ENCODE measurements around the gene GP2.

The GP2 gene

GRCh38 chr16:20310421-20311395, 16.6 kb downstream of the GP2 start:
- H3K9ac ChIP-seq (ENCODE audit: low read depth, low read length, poor library complexity, severe bottlenecking): no peak overlapping the region
- H3K36me3 ChIP-seq (ENCODE audit: insufficient read depth, low read length): no peaks in the 10 kb centered on the region
- no peak overlapping the region for H3K4me2 ChIP-seq (ENCODE audit: low read depth, low read length, poor library complexity, severe bottlenecking)
- 0 out of 2 replicates have a peak, but pooled peaks cover 3% of the 10 kb centered on the region for H3K9me3 ChIP-seq (ENCODE audit: insufficient read depth, low read depth, low read length)
- H4K20me1 ChIP-seq (ENCODE audit: insufficient read depth, low read length, poor library complexity, severe bottlenecking): no peaks in the 10 kb centered on the region
- TF ChIP-seq EZH2phosphoT487 (IDR thresholded peaks at IDR 0.05; ENCODE audit: borderline replicate concordance): no peak
- H3K27me3 ChIP-seq (ENCODE audit: insufficient read depth, low read length, poor library complexity, severe bottlenecking): no peaks in the 10 kb centered on the region
- H3K79me2 ChIP-seq (ENCODE audit: insufficient read depth, low read length): no peaks in the 10 kb centered on the region
- H3K4me1 ChIP-seq (ENCODE audit: insufficient read depth, low read length, poor library complexity, severe bottlenecking): no peaks in the 10 kb centered on the region
- H3K4me3 ChIP-seq (ENCODE audit: low read length, poor library complexity, severe bottlenecking): no peak overlapping the region
- H2AFZ ChIP-seq (ENCODE audit: low read length): no peak overlapping the region
- no peaks in the 10 kb centered on the region for H3F3A ChIP-seq (ENCODE audit: low read depth)
- no peaks in the 10 kb centered on the region for H3K9me2 ChIP-seq (replicated peaks; ENCODE audit: low read depth, low read length)

DNA sequence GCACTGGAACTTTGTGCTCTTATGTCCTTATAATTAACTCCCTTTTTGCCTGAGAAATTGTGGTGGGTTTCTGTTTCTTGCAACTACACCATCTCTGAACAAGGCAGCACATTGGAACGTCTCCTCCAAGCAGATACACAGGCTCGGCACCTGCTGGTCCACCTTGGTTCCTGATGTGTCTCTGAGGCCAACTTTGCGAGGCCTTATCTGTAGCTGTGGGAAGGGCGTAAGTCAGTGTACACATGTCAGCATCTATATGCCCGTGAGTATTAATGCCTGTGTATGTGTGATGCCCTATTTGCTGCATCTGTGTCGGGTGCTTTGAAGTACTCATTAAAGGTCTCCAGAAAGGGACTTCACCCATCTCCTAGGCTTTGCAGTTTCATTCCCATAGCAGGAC, 17.5 kb downstream of the GP2 start:
- no peaks in the 10 kb centered on the region for H3K79me2 ChIP-seq (ENCODE audit: insufficient read depth, low read length)
- H3K9me2 ChIP-seq (replicated peaks; ENCODE audit: low read depth, low read length): no peaks in the 10 kb centered on the region
- no peaks in the 10 kb centered on the region for H4K20me1 ChIP-seq (ENCODE audit: insufficient read depth, low read length, poor library complexity, severe bottlenecking)
- no peak overlapping the region for H2AFZ ChIP-seq (ENCODE audit: low read length)
- H3K4me2 ChIP-seq (ENCODE audit: low read depth, low read length, poor library complexity, severe bottlenecking): no peak overlapping the region
- TF ChIP-seq EZH2phosphoT487 (IDR thresholded peaks at IDR 0.05; ENCODE audit: borderline replicate concordance): no peak
- no peak for TF ChIP-seq CTCF (conservative IDR thresholded peaks at IDR 0.05; ENCODE audit: low read length)
- H3K9me3 ChIP-seq (ENCODE audit: insufficient read depth, low read depth, low read length): 0 out of 2 replicates have a peak, but pooled peaks cover 3% of the 10 kb centered on the region
- no peaks in the 10 kb centered on the region for H3F3A ChIP-seq (ENCODE audit: low read depth)
- H3K27me3 ChIP-seq (ENCODE audit: insufficient read depth, low read length, poor library complexity, severe bottlenecking): no peaks in the 10 kb centered on the region
- H3K4me1 ChIP-seq (ENCODE audit: insufficient read depth, low read length, poor library complexity, severe bottlenecking): no peaks in the 10 kb centered on the region
- no peak overlapping the region for H3K4me3 ChIP-seq (ENCODE audit: low read length, poor library complexity, severe bottlenecking)
- H3K36me3 ChIP-seq (ENCODE audit: insufficient read depth, low read length): no peaks in the 10 kb centered on the region
- H3K9ac ChIP-seq (ENCODE audit: low read depth, low read length, poor library complexity, severe bottlenecking): no peak overlapping the region

DNA sequence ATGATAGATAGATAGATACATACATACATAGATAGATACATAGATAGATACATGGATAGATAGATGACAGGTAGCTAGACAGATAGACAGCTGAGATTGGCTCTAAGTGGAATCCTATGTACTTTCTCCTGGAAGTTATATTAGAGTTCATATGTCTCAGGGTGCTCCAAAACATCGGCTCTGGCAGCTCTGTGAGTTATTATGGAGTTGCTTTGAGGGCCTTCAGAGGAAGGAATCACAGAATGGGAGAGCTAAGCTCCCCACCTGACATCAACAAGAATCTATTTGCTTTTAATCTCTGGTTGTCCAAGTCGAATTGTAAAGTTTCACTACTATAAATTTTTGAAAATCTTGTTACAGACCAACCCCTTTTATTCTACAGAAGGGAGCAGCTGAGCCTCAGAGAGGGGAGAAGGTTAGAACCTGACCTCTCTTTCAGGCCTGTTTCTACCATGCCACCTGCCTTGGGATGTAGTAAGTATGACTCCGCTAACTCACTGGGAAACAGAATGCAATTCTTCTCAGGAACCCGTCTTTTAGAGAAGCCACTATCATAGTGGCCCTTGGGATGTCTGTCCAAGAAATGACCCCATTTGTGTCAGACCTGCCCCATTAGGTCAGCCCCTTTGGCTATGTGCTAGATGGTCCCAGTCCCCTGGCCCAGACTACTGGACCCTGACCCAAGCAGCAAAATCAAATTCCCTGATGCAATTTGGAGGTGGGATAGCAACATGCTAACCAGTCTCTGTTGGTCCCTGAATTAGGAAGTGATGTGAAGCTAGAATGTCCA, 18.3 kb downstream of the GP2 start:
- Histone ChIP-seq H3K27me3 (ENCODE audit: insufficient read depth, low read length, poor library complexity, severe bottlenecking) (no peaks in the 10 kb centered on the region), H3K4me3 (ENCODE audit: low read length, poor library complexity, severe bottlenecking) (no peak overlapping the region), H3K4me1 (ENCODE audit: insufficient read depth, low read length, poor library complexity, severe bottlenecking) (no peaks in the 10 kb centered on the region), H4K20me1 (ENCODE audit: insufficient read depth, low read length, poor library complexity, severe bottlenecking) (no peaks in the 10 kb centered on the region), H3K9me3 (ENCODE audit: insufficient read depth, low read depth, low read length) (0 out of 2 replicates have a peak, but pooled peaks cover 3% of the 10 kb centered on the region), H3K36me3 (ENCODE audit: insufficient read depth, low read length) (no peaks in the 10 kb centered on the region), H3K4me2 (ENCODE audit: low read depth, low read length, poor library complexity, severe bottlenecking) (no peak overlapping the region), H3K9ac (ENCODE audit: low read depth, low read length, poor library complexity, severe bottlenecking) (no peak overlapping the region), H2AFZ (ENCODE audit: low read length) (no peak overlapping the region), H3K9me2 (replicated peaks; ENCODE audit: low read depth, low read length) (no peaks in the 10 kb centered on the region), H3F3A (ENCODE audit: low read depth) (no peaks in the 10 kb centered on the region), H3K79me2 (ENCODE audit: insufficient read depth, low read length) (no peaks in the 10 kb centered on the region)
- TF ChIP-seq CTCF (conservative IDR thresholded peaks at IDR 0.05; ENCODE audit: low read length): no peak
- TF ChIP-seq EZH2phosphoT487 (IDR thresholded peaks at IDR 0.05; ENCODE audit: borderline replicate concordance): no peak
